Measurements from ENCODE around the gene LRRC34.

The LRRC34 gene

GRCh38 chr3:169812332-169813235 lies at the start of gene LRRC34, which contains the start of gene LRRIQ4:
Gene LRRC34, minus strand, starts transcription at chr3:169812904. Its CDS starts 356 bp downstream, at chr3:169812548.
Gene LRRIQ4, plus strand, starts transcription at chr3:169812870. Its CDS starts 9,052 bp downstream, at chr3:169821922.
- DNase-seq (ENCODE audit: low spot score), result peak; percentile 68

- DNase-seq (ENCODE audit: low spot score), result no peak
Measured at GRCh38 chr3:169861871-169862270, 49.2 kb upstream of the LRRC34 start.

- DNase-seq (ENCODE audit: low spot score), result no peak
Measured at GRCh38 chr3:169857811-169858210, 45.1 kb upstream of the LRRC34 start.

- no peak for DNase-seq (ENCODE audit: low spot score)
Measured at GRCh38 chr3:169855514-169855913, 42.8 kb upstream of the LRRC34 start.

DNA sequence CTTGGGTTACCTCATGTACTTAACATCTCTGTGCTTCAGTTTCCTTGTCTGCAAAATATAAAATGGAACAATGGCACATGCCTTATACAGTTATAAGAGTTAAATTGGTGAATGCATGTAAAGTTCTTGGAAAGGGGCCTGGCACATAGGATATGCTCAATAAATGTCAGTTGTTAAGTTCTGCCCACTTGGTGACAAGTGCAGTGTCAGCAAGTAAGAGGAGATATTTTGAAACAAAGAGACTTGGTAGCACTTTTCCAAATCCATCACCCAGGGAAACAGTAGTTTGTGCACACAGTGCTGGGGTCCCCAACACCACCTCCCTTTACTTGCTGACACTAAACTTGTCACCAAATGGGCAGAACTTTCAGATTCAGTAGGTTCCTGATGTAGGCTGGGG lies 37.9 kb upstream of the LRRC34 start:
- DNase-seq (ENCODE audit: low spot score), result no peak

GRCh38 chr3:169848741-169849140 lies 36.0 kb upstream of the LRRC34 start:
- DNase-seq (ENCODE audit: low spot score), result no peak

DNA sequence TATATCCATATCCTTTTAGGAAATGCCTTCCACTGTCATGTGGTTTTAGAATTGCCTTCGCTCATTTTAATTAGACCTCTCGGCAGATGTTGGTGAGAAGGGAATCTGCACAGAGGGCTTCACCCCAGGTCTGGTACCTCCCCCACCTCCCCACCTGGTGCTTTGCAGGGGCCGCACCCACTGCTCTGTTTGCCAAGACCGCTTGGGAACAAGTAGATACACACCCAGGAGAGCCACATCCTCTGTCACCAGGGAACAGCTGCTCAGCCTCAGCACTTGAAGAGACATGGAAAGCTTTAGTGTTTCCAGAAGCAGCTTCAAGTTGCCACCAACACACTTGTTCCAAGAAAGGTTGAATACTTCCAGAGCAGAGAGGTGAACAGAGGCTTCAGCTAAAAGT lies 35.2 kb upstream of the LRRC34 start:
- no peak for DNase-seq (ENCODE audit: low spot score)

DNA sequence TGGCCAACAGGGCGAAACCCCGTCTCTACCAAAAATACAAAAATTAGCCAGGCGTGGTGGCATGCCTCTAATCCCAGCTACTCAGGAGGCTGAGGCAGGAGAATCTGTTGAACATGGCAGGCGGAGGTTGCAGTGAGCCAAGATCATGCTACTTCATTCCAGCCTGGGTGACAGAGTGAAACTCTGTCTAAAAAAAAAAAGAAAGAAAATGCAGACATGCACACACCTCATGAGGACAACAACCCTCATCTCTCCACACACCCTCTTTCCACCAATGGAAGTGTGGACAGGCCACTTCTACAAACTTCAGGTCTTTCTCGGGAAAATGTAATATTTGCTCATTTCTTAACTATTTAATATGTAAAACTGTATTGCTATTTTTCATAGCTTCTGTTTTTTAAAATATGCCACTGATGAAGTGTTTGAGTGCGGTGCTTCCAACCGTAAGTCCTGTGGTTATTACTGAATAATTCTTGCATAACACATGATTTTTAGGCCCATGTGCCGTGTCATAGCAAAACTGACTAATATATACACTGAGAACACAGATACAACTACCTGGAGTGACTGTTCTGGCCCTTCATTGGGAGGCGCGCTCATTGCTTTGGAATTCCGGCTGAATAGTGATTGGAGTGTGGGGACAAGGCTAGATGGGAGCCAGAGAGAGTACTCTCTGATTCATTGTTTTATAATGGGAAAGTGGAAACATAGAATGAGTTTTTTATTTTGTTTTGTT lies 33.9 kb upstream of the LRRC34 start:
- DNase-seq (ENCODE audit: low spot score), result no peak

- no peak for DNase-seq (ENCODE audit: low spot score)
Measured at GRCh38 chr3:169842960-169843359, 30.3 kb upstream of the LRRC34 start.

DNA sequence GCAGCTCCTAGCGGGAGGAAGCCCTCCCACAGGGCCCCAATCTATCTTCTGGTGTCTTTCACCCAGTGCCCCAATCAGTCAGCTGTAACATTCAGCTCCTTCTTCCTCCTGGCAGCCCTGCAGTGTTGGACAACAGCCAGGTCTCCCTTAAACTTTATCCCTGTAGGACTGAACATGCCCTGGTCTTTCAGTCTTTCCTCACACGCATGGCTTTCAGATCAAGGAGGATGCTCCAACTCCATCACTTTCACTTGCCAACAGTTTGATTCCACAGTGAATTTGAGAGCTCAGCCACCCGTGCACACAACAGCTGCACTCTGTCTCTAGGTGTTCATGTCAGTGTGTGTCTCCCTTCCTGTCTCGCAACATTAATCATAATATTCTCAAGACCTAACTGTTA lies 28.5 kb upstream of the LRRC34 start:
- no peak for DNase-seq (ENCODE audit: low spot score)

DNA sequence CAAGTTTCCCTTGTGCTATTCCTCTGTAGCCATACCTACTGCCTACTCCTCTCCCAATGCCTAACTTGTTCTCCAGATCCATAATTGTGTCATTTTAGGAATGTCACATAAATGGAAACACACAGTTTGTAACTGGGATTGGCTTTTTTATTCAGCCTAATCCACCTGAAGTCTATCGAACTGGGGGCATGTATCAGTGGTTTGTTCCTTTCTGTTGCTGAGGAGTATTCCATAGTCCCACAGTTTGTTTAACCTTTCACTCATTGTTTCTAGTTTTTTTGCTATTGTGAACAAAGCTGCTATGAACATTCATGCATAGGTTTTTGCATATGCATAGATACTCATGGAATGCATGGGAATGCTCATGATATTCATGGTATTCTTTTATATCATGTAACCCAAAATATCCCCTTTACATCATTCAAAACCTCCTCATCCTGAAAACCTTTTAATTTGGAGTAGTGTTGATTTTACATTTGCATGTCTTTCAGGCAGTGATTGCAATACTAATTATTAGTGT lies 25.9 kb upstream of the LRRC34 start:
- no peak for DNase-seq (ENCODE audit: low spot score)

GRCh38 chr3:169836942-169837275 lies 24.2 kb upstream of the LRRC34 start:
- no peak for DNase-seq (ENCODE audit: low spot score)

- DNase-seq (ENCODE audit: low spot score), result no peak
Measured at GRCh38 chr3:169836078-169836941, 23.6 kb upstream of the LRRC34 start.

- no peak for DNase-seq (ENCODE audit: low spot score)
Measured at GRCh38 chr3:169835533-169835932, 22.8 kb upstream of the LRRC34 start.

DNA sequence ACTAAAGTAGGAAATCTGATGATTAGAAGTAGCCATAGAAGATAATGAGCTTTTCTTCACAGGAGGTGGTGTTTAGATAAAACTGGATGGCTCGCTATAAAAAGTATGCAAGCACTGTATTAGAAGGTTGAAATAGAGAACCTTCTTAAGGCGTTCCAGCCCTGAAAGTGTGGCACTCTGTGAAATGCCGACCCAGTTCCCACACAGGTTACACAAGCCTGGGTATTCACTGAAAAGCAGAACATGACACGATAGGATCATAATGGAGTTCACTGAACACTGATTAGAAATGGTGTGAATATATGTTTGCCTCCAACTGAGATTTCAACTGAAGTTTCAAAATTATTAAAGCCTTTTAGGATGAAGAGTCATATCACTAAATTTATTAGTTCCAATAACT lies 15.0 kb upstream of the LRRC34 start:
- DNase-seq (ENCODE audit: low spot score), result no peak

GRCh38 chr3:169825316-169825715 lies 12.6 kb upstream of the LRRC34 start:
- DNase-seq (ENCODE audit: low spot score), result no peak

GRCh38 chr3:169822983-169823382 lies 10.3 kb upstream of the LRRC34 start:
- DNase-seq (ENCODE audit: low spot score), result no peak

DNA sequence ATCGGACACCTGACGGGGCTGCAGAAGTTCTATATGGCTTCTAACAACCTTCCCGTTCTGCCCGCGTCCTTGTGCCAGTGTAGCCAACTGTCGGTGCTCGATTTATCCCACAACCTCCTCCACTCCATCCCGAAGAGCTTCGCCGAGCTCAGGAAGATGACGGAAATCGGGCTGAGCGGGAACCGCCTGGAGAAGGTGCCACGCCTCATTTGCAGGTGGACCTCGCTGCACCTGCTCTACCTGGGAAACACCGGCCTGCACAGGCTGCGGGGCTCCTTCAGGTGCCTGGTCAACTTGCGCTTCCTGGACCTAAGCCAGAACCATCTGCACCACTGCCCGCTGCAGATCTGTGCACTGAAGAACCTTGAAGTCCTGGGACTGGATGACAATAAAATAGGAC lies 9.8 kb upstream of the LRRC34 start:
- DNase-seq (ENCODE audit: low spot score), result no peak

- no peak for DNase-seq (ENCODE audit: low spot score)
Measured at GRCh38 chr3:169822091-169822490, 9.4 kb upstream of the LRRC34 start.

- no peak for DNase-seq (ENCODE audit: low spot score)
Measured at GRCh38 chr3:169818316-169818715, 5.6 kb upstream of the LRRC34 start.

DNA sequence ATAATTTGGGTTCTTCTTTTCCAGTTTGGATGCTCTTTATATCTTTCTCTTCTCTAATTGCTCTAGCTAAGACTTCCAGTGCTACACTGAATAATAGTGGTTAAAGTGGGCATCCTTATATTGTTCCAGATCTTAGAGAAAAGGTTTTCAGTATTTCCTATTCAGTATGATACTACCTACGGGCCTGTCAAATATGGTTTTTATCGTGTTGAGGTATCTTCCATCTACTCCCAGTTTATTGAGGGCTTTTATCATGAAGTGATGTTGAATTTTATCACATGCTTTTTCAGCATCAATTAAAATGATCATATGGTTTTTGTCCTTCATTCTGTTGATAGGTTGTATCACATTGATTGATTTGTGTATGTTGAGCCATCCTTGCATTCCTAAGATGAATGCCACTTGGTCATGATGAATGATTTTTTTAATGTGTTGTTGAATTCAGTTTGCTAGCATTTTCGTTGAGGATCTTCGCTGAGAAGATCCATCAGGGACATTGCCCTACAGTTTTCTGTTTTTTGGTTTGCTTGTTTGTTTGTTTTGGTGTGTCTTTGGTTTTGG lies 3.0 kb upstream of the LRRC34 start:
- DNase-seq (ENCODE audit: low spot score), result no peak
